Activated gamma-delta T cell treated with Interleukin-2 at 50 U/mL for 16 hours (primary cell): ENCODE results near the gene MEDAG.

Source experiments
- DNase-seq: peaks from one replicate; pipeline ENCODE4 v3.0.0-alpha.2; 2020

The MEDAG gene

GRCh38 chr13:30966101-30966500 lies 60.0 kb downstream of the MEDAG start:
- DNase-seq, result no peak

GRCh38 chr13:30968846-30969245 lies 62.8 kb downstream of the MEDAG start:
- no peak for DNase-seq

DNA sequence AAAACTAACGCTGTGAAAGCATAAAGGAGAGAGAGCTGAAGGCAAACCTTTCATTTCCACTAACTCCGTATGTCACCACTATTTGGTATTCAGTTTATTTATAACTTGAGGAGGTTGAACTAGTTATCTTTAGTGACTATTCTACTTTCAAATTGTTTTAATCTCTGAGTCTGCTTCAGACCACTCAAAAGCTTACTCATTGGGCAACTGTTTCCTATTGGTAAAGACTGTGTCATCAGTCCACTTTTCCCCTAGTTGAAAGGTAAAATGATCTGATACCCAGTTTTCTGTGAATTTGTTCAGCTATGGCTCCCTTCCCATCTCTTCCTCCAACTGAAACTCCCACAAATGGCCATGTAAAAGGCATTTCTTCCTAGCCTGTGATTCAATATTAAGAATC lies 65.5 kb downstream of the MEDAG start:
- no peak for DNase-seq

GRCh38 chr13:30972888-30973377 lies 66.9 kb downstream of the MEDAG start:
- DNase-seq, result no peak

- DNase-seq, result no peak
These were observed 68.3 kb downstream of the MEDAG start for GRCh38 chr13:30974350-30974749.
